SK-N-SH treated with all-trans-retinoic acid at 6 μM for 48 hours (cell line): ENCODE data around the gene AGAP1.

Experiments
- ATAC-seq: fragments of 200-7000 bp; cut with Tn5 transposase; 3 replicates; pipeline ENCODE4 v1.9.1; 2020; ENCODE audit warnings: mild to moderate bottlenecking, moderate library complexity
- ARNTL ChIP-seq: fragments of 450-650 bp; formaldehyde crosslinking; IDR thresholded peaks from 2 replicates; pipeline ENCODE4 v1.5.0; 2020; ENCODE audit warnings: low read depth, mild to moderate bottlenecking, moderate library complexity, borderline replicate concordance
- BACH2 ChIP-seq: fragments of 250-450 bp; sonication (Bioruptor Pico); IDR thresholded peaks from 2 replicates; pipeline ENCODE4 v1.9.0; 2021; ENCODE audit warnings: mild to moderate bottlenecking, borderline replicate concordance
- CREB5 ChIP-seq: fragments of 250-450 bp; sonication (Bioruptor Pico); IDR thresholded peaks from 2 replicates; pipeline ENCODE4 v1.5.1; 2020; ENCODE audit warnings: low read depth, mild to moderate bottlenecking, moderate library complexity
- CSDC2 ChIP-seq: fragments of 250-450 bp; sonication (Bioruptor Pico); IDR thresholded peaks from 2 replicates; pipeline ENCODE4 v1.5.0; 2020; ENCODE audit warnings: mild to moderate bottlenecking, moderate library complexity
- CSRNP3 ChIP-seq: fragments of 250-450 bp; sonication (Bioruptor Pico); IDR thresholded peaks from 2 replicates; pipeline ENCODE4 v1.5.1; 2021; ENCODE audit warnings: mild to moderate bottlenecking, moderate library complexity
- ESRRG ChIP-seq: fragments of 250-450 bp; sonication (Bioruptor Pico); IDR thresholded peaks from 2 replicates; pipeline ENCODE4 v1.6.1; 2021; ENCODE audit warnings: mild to moderate bottlenecking
- ISL1 ChIP-seq: fragments of 250-450 bp; sonication (Bioruptor Pico); IDR thresholded peaks from 2 replicates; pipeline ENCODE4 v2.1.2; 2022; ENCODE audit warnings: mild to moderate bottlenecking, moderate library complexity
- OSR1 ChIP-seq: fragments of 250-450 bp; sonication (Bioruptor Pico); IDR thresholded peaks from 2 replicates; pipeline ENCODE4 v1.8.0; 2022; ENCODE audit warnings: moderate library complexity, mild to moderate bottlenecking, inconsistent platforms
- PATZ1 ChIP-seq: fragments of 250-450 bp; sonication (Bioruptor Pico); IDR thresholded peaks from 2 replicates; pipeline ENCODE4 v1.8.0; 2020; ENCODE audit warnings: mild to moderate bottlenecking, moderate library complexity, borderline replicate concordance
- POU6F1 ChIP-seq: fragments of 250-450 bp; sonication (Bioruptor Pico); IDR thresholded peaks from 2 replicates; pipeline ENCODE4 v1.8.0; 2021; ENCODE audit warnings: low read depth, mild to moderate bottlenecking, moderate library complexity, borderline replicate concordance
- PPARA ChIP-seq: fragments of 250-450 bp; sonication (Bioruptor Pico); IDR thresholded peaks from 2 replicates; pipeline ENCODE4 v1.5.0; 2020; ENCODE audit warnings: mild to moderate bottlenecking, borderline replicate concordance
- RARB ChIP-seq: fragments of 250-450 bp; sonication (Bioruptor Pico); IDR thresholded peaks from 2 replicates; pipeline ENCODE4 v1.8.0; 2021; ENCODE audit warnings: mild to moderate bottlenecking, moderate library complexity
- SNAI2 ChIP-seq: fragments of 250-450 bp; sonication (Bioruptor Pico); IDR thresholded peaks from 2 replicates; pipeline ENCODE4 v1.5.0; 2020; ENCODE audit warnings: mild to moderate bottlenecking, moderate library complexity
- TCF4 ChIP-seq: fragments of 250-450 bp; sonication (Bioruptor Pico); IDR thresholded peaks from 2 replicates; pipeline ENCODE4 v1.8.0; 2021; ENCODE audit warnings: mild to moderate bottlenecking, moderate library complexity, borderline replicate concordance
- TSHZ2 ChIP-seq: fragments of 250-450 bp; sonication (Bioruptor Pico); IDR thresholded peaks from 2 replicates; pipeline ENCODE4 v1.5.0; 2020; ENCODE audit warnings: mild to moderate bottlenecking, moderate library complexity
- ZC3H10 ChIP-seq: fragments of 250-450 bp; sonication (Bioruptor Pico); IDR thresholded peaks from 2 replicates; pipeline ENCODE4 v1.5.1; 2021; ENCODE audit warnings: mild to moderate bottlenecking, moderate library complexity
- ZFP30 ChIP-seq: fragments of 450-650 bp; formaldehyde crosslinking; IDR thresholded peaks from 2 replicates; pipeline ENCODE4 v1.5.0; 2022; ENCODE audit warnings: mild to moderate bottlenecking, moderate library complexity
- ZNF565 ChIP-seq: fragments of 450-650 bp; formaldehyde crosslinking; conservative IDR thresholded peaks from 2 replicates; pipeline ENCODE4 v1.5.0; 2020; ENCODE audit warnings: low read depth, mild to moderate bottlenecking, moderate library complexity
- ZNF70 ChIP-seq: fragments of 450-650 bp; formaldehyde crosslinking; IDR thresholded peaks from 2 replicates; pipeline ENCODE4 v1.5.0; 2020; ENCODE audit warnings: mild to moderate bottlenecking, moderate library complexity
- ZNF8 ChIP-seq: fragments of 450-650 bp; formaldehyde crosslinking; IDR thresholded peaks from 2 replicates; pipeline ENCODE4 v1.5.0; 2020; ENCODE audit warnings: mild to moderate bottlenecking, moderate library complexity

The AGAP1 gene

GRCh38 chr2:235897992-235898391 is 404.1 kb downstream of the AGAP1 start:
- no peak for TF ChIP-seq ARNTL (CRISPR knock-in tag)
- TF ChIP-seq ZNF565 (CRISPR knock-in tag), result no peak
- no peak for TF ChIP-seq OSR1 (CRISPR knock-in tag)
- TF ChIP-seq ZNF70 (CRISPR knock-in tag), result no peak
- TF ChIP-seq CREB5, result no peak
- no peak for TF ChIP-seq ZNF8 (CRISPR knock-in tag)
- TF ChIP-seq TSHZ2 (CRISPR knock-in tag), result no peak
- no peak for TF ChIP-seq ZFP30
- no peak for TF ChIP-seq PATZ1 (CRISPR knock-in tag)
- TF ChIP-seq PPARA (CRISPR knock-in tag), result no peak
- no peak for TF ChIP-seq BACH2
- no peak for TF ChIP-seq ESRRG (CRISPR knock-in tag)
- no peak for TF ChIP-seq POU6F1 (CRISPR knock-in tag)
- TF ChIP-seq ISL1 (CRISPR knock-in tag), result no peak
- TF ChIP-seq ZC3H10 (CRISPR knock-in tag), result no peak
- TF ChIP-seq RARB (CRISPR knock-in tag), result no peak
- TF ChIP-seq SNAI2, result no peak
- TF ChIP-seq TCF4 (CRISPR knock-in tag), result no peak
- TF ChIP-seq CSDC2 (CRISPR knock-in tag), result no peak
- TF ChIP-seq CSRNP3 (CRISPR knock-in tag), result no peak
- no peak for ATAC-seq

GRCh38 chr2:235898766-235899165 is 404.9 kb downstream of the AGAP1 start:
- no peak for ATAC-seq
- no peak for TF ChIP-seq CSDC2 (CRISPR knock-in tag)
- no peak for TF ChIP-seq TCF4 (CRISPR knock-in tag)
- no peak for TF ChIP-seq PATZ1 (CRISPR knock-in tag)
- TF ChIP-seq ARNTL (CRISPR knock-in tag), result no peak
- TF ChIP-seq ZFP30, result no peak

- ATAC-seq, result no peak
- TF ChIP-seq CSRNP3 (CRISPR knock-in tag), result no peak
- TF ChIP-seq CREB5, result no peak
Measured at GRCh38 chr2:235900631-235901030, 406.8 kb downstream of the AGAP1 start.
